Fibroblast of pulmonary artery (primary cell): ENCODE data around the gene GPR176.
"Not testable (repeated sequence)": the region's sequence is repeated elsewhere in the genome, so short reads cannot be mapped to it uniquely, and the experiment has no call there.

ENCODE experiments used
- DNase-seq: peaks from one replicate; pipeline ENCODE4 v3.0.0-alpha.2; 2010; ENCODE audit warnings: low read depth
- H3K4me3 ChIP-seq: replicated peaks from 2 replicates; pipeline ENCODE4 v1.5.1; 2011; ENCODE audit warnings: low read depth, mild to moderate bottlenecking, control low read depth, low read length, moderate library complexity
- TF ChIP-seq, protein P1 (sequence below): IDR thresholded peaks from 2 replicates; pipeline ENCODE4 v1.5.1; 2011; ENCODE audit warnings: mild to moderate bottlenecking, control low read depth, low read length, inconsistent platforms; ENCODE audit errors: missing control alignments

The GPR176 gene

DNA sequence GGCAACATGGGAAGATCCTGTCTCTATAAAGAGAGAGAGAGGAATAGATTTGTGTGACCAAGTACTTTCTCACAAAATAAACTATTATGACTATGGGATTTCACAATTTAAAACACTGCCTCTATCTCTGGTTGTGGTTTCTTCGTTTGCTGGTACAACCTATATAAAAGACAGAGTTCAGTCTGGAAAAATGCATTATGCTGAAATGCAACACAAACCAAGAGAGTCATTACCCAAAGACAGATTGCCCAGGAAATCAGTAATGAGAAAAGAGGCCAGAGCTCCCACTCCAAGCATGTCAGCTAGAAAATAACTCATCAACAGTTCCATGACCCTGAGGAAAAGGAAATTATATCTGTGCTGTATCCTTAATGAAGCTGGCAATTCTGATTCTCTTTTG lies 23.2 kb downstream of the GPR176 start:
- TF ChIP-seq, protein P1, sequence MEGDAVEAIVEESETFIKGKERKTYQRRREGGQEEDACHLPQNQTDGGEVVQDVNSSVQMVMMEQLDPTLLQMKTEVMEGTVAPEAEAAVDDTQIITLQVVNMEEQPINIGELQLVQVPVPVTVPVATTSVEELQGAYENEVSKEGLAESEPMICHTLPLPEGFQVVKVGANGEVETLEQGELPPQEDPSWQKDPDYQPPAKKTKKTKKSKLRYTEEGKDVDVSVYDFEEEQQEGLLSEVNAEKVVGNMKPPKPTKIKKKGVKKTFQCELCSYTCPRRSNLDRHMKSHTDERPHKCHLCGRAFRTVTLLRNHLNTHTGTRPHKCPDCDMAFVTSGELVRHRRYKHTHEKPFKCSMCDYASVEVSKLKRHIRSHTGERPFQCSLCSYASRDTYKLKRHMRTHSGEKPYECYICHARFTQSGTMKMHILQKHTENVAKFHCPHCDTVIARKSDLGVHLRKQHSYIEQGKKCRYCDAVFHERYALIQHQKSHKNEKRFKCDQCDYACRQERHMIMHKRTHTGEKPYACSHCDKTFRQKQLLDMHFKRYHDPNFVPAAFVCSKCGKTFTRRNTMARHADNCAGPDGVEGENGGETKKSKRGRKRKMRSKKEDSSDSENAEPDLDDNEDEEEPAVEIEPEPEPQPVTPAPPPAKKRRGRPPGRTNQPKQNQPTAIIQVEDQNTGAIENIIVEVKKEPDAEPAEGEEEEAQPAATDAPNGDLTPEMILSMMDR, result no peak
- peak; percentile 73 for DNase-seq
- H3K4me3 ChIP-seq, result no peak overlapping the region

DNA sequence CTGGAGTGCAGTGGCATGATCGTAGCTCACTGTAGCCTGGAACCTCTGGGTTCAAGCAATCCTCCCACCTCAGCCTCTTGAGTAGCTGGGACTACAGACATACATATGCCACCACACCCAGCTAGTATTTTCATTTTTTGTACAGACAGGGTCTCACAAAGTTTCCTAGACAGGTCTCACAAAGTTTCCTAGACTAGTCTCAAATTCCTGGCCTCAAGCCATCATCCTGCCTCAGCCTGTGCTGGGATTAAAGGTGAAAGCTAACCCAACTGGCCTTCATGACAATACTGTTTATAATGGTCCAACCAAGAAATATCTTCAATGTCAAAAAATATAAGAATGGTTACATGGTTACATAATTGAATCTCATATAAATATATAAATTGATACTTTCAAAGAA lies 24.0 kb downstream of the GPR176 start:
- DNase-seq, result no peak
- TF ChIP-seq, protein P1, result no peak
- no peak overlapping the region for H3K4me3 ChIP-seq

DNA sequence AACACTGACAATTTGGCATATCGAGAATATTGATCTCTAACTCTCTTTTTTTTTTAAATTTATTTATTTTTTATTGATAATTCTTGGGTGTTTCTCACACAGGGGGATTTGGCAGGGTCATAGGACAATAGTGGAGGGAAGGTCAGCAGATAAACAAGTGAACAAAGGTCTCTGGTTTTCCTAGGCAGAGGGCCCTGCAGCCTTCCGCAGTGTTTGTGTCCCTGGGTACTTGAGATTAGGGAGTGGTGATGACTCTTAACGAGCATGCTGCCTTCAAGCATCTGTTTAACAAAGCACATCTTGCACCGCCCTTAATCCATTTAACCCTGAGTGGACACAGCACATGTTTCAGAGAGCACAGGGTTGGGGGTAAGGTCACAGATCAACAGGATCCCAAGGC lies 27.0 kb downstream of the GPR176 start:
- not testable (repeated sequence) for DNase-seq, H3K4me3 ChIP-seq

DNA sequence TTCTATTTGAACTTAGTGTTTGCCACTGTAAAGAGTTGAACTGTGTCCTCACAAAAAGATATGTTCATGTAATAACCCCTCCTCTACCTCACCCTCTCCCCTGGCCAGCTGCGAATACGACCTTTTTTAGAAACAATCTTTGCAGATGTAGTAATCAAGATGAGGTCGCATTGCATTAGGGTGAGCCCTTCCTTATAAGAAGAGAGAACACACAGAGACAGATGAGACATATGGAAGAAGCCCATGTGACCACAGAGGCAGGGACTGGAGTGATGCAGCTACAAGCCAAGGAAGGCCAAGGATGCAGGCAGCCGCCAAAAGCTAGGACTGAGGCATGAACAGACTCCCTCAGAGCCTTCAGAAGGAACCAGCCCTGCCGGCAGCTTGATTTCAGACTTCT lies 27.6 kb downstream of the GPR176 start:
- TF ChIP-seq, protein P1, result no peak
- H3K4me3 ChIP-seq, result no peak overlapping the region
- no peak for DNase-seq

DNA sequence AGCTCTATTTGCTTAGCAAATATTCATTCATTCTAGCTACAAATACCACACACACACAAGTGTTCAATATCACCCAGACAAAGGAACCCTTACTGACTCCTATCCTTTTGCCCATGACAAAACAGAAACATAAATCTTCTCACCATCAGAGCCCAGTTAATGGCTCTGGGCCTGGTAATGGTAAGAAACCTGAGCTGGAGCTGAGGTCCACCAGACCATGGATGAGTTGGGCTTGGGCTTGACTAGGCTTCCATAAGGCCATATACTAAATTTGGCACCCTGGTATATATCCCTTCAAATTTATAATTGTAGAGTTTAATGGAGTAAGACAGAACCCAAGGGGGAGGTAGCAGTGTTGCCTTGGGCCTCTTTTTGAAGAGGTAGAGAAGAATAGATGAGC lies 29.4 kb downstream of the GPR176 start:
- H3K4me3 ChIP-seq, result no peak overlapping the region
- no peak for DNase-seq
- TF ChIP-seq, protein P1, result no peak

DNA sequence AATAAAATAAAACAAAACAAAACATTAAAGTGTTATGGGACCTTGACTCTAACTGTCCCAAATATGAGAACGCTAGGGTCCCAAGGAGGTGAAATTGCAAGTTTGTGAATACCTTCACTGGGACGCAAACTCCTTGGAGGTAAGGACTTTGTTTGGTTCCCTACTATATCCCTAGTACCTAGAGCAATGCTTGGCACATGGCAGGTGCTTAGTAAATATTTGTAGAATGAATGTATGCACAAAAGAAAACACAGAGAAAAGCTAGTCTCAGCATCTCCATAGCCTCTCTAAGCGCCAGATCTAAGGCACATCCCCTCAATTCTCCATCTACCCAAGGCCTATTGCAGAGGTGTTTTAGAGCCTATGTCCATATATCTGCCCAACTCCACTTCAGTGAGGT lies 30.5 kb downstream of the GPR176 start:
- TF ChIP-seq, protein P1, result no peak
- no peak overlapping the region for H3K4me3 ChIP-seq
- no peak for DNase-seq

DNA sequence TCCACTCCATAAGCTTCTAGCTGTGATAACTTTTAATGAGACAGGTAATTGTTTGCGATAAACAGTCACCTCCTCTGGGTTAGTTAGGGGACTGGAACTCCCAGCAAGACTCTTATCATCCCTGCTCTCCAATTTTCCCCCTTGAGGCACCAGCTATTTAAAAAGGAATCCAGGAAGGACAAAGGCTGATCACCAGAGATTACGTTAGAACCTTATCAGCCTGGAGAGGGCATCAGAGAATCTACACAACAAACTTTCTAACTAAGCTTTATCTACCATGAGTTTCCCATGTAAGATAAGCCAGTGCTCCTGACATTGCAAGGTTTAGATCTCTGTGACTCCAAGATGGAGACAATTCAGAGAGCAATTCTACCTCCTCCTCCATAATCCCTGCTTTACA lies 31.3 kb downstream of the GPR176 start:
- H3K4me3 ChIP-seq, result no peak overlapping the region
- no peak for DNase-seq
- TF ChIP-seq, protein P1, result no peak

DNA sequence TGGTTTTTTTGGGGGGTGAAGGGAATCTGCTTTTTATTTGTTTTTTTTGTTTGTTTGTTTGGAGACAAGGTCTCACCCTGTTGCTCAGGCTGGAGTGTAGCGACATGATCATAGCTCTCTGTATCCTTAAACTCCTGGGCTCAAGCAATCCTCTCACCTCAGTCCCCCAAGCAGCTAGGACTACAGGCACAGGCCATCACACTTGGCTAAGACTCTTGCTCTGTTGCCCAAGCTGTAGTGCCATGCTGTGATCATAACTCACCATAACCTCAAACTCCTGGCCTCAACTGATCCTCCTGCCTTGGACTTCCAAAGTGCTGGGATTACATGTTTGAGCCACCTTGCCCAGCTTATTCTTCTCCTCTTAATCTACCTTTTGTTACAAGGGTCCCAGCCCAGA lies 31.8 kb downstream of the GPR176 start:
- TF ChIP-seq, protein P1, result no peak
- no peak for DNase-seq
- H3K4me3 ChIP-seq, result no peak overlapping the region
